Measurements from ENCODE around the gene BTF3L4. TPM values are rescaled to one million over a fixed set of nuclear protein-coding genes. Genes with fewer than 3 reads are reported as not detected.

The BTF3L4 gene
- total and polyA plus RNA-seq, 2 donors (not counting 1 experiment from before 2014, with no cell fraction given): 55.5 to 73.3 TPM

- Histone ChIP-seq H3K27ac (ENCODE audit: insufficient read depth, low read length) (no peak overlapping the region), H3K27me3 (ENCODE audit: control insufficient read depth, insufficient read depth, low read length) (no peaks in the 10 kb centered on the region), H2AFZ (ENCODE audit: low read length) (no peak overlapping the region), H4K20me1 (ENCODE audit: control insufficient read depth, extremely low read depth, insufficient read depth, low read length) (no peaks in the 10 kb centered on the region), H3K36me3 (ENCODE audit: control insufficient read depth, insufficient read depth, low read length) (no peaks in the 10 kb centered on the region), H3K9ac (ENCODE audit: insufficient read depth, low read length) (no peak overlapping the region), H3K4me1 (ENCODE audit: control insufficient read depth, extremely low read depth, insufficient read depth, low read length) (no peaks in the 10 kb centered on the region), H3K79me2 (ENCODE audit: control insufficient read depth, insufficient read depth, low read length) (no peaks in the 10 kb centered on the region), H3K4me3 (replicated peaks in 1 of 4; ENCODE audit: control extremely low read depth in 1 of 4, insufficient read depth in 1 of 4, low read depth in 3 of 4, low read length in 4 of 4) (no peak overlapping the region), H3K4me2 (ENCODE audit: extremely low read depth, insufficient read depth, low read length) (no peak overlapping the region), H3K9me3 (ENCODE audit: control insufficient read depth, insufficient read depth, low read depth, low read length) (no peaks in the 10 kb centered on the region)
- TF ChIP-seq EZH2 (IDR thresholded peaks at IDR 0.05; ENCODE audit: low read length, missing control alignments): no peak
- TF ChIP-seq, protein P1, sequence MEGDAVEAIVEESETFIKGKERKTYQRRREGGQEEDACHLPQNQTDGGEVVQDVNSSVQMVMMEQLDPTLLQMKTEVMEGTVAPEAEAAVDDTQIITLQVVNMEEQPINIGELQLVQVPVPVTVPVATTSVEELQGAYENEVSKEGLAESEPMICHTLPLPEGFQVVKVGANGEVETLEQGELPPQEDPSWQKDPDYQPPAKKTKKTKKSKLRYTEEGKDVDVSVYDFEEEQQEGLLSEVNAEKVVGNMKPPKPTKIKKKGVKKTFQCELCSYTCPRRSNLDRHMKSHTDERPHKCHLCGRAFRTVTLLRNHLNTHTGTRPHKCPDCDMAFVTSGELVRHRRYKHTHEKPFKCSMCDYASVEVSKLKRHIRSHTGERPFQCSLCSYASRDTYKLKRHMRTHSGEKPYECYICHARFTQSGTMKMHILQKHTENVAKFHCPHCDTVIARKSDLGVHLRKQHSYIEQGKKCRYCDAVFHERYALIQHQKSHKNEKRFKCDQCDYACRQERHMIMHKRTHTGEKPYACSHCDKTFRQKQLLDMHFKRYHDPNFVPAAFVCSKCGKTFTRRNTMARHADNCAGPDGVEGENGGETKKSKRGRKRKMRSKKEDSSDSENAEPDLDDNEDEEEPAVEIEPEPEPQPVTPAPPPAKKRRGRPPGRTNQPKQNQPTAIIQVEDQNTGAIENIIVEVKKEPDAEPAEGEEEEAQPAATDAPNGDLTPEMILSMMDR (conservative IDR thresholded peaks at IDR 0.05 in 1 of 2, IDR thresholded peaks at IDR 0.05 in 1 of 2; ENCODE audit: low read depth in 1 of 2, low read length in 2 of 2): no peak
- no peak for DNase-seq (ENCODE audit: low read depth in 2 of 2)
Observed at GRCh38 chr1:52098139-52098871, 42.2 kb downstream of the BTF3L4 start.

DNA sequence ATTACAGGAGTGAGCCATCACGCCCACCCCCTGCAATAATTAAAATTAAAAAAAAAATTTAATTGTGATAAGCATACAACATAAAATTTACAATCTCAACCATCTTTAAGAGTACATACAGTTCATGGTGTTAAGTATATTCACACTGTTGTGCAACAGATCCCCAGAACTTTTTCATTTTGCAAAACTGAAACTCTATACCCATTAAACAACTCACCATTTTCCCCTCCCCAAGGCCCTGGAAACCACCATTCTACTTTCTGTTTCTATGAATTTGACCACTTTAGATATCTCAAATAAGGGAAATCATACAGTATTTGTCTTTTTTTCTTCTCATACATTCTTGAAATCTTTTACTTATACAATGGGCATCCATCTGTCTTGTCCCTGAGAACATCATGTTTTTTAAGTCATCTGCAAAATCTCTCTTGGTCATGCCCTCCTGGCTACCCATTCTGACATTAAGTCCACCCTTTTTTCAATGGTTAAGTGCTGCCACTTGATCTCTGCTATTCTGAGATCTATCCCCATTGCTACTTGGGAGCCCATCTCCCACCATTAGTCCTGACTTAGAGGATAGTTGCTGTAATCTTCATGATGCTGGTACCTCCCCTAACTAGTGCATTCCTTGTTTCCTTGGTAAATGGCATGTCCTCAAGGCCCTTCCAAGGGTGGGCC is 46.4 kb downstream of the BTF3L4 start:
- Histone ChIP-seq H3K79me2 (ENCODE audit: control insufficient read depth, insufficient read depth, low read length) (no peaks in the 10 kb centered on the region), H2AFZ (ENCODE audit: low read length) (no peak overlapping the region), H3K4me1 (ENCODE audit: control insufficient read depth, extremely low read depth, insufficient read depth, low read length) (no peaks in the 10 kb centered on the region), H3K36me3 (ENCODE audit: control insufficient read depth, insufficient read depth, low read length) (no peaks in the 10 kb centered on the region), H3K4me2 (ENCODE audit: extremely low read depth, insufficient read depth, low read length) (no peak overlapping the region), H3K27ac (ENCODE audit: insufficient read depth, low read length) (no peak overlapping the region), H3K27me3 (ENCODE audit: control insufficient read depth, insufficient read depth, low read length) (no peaks in the 10 kb centered on the region), H4K20me1 (ENCODE audit: control insufficient read depth, extremely low read depth, insufficient read depth, low read length) (no peaks in the 10 kb centered on the region), H3K9me3 (ENCODE audit: control insufficient read depth, insufficient read depth, low read depth, low read length) (no peaks in the 10 kb centered on the region), H3K9ac (ENCODE audit: insufficient read depth, low read length) (no peak overlapping the region), H3K4me3 (replicated peaks in 1 of 4; ENCODE audit: control extremely low read depth in 1 of 4, insufficient read depth in 1 of 4, low read depth in 3 of 4, low read length in 4 of 4) (no peak overlapping the region)
- peak in 1 of 2 donors; percentile 9 for DNase-seq (ENCODE audit: low read depth in 2 of 2)
- no peak for TF ChIP-seq EZH2 (IDR thresholded peaks at IDR 0.05; ENCODE audit: low read length, missing control alignments)
- TF ChIP-seq, protein P1 (conservative IDR thresholded peaks at IDR 0.05 in 1 of 2, IDR thresholded peaks at IDR 0.05 in 1 of 2; ENCODE audit: low read depth in 1 of 2, low read length in 2 of 2): no peak

- H4K20me1 ChIP-seq (ENCODE audit: control insufficient read depth, extremely low read depth, insufficient read depth, low read length): no peaks in the 10 kb centered on the region
- H3K4me3 ChIP-seq (replicated peaks in 1 of 4; ENCODE audit: control extremely low read depth in 1 of 4, insufficient read depth in 1 of 4, low read depth in 3 of 4, low read length in 4 of 4): no peak overlapping the region
- no peak overlapping the region for H2AFZ ChIP-seq (ENCODE audit: low read length)
- TF ChIP-seq EZH2 (IDR thresholded peaks at IDR 0.05; ENCODE audit: low read length, missing control alignments): no peak
- TF ChIP-seq, protein P1 (conservative IDR thresholded peaks at IDR 0.05 in 1 of 2, IDR thresholded peaks at IDR 0.05 in 1 of 2; ENCODE audit: low read depth in 1 of 2, low read length in 2 of 2): no peak
- no peaks in the 10 kb centered on the region for H3K79me2 ChIP-seq (ENCODE audit: control insufficient read depth, insufficient read depth, low read length)
- H3K9ac ChIP-seq (ENCODE audit: insufficient read depth, low read length): no peak overlapping the region
- DNase-seq (ENCODE audit: low read depth in 2 of 2): no peak
- no peak overlapping the region for H3K27ac ChIP-seq (ENCODE audit: insufficient read depth, low read length)
- H3K36me3 ChIP-seq (ENCODE audit: control insufficient read depth, insufficient read depth, low read length): no peaks in the 10 kb centered on the region
- no peaks in the 10 kb centered on the region for H3K4me1 ChIP-seq (ENCODE audit: control insufficient read depth, extremely low read depth, insufficient read depth, low read length)
- no peaks in the 10 kb centered on the region for H3K27me3 ChIP-seq (ENCODE audit: control insufficient read depth, insufficient read depth, low read length)
- H3K9me3 ChIP-seq (ENCODE audit: control insufficient read depth, insufficient read depth, low read depth, low read length): no peaks in the 10 kb centered on the region
- no peak overlapping the region for H3K4me2 ChIP-seq (ENCODE audit: extremely low read depth, insufficient read depth, low read length)
Observed at GRCh38 chr1:52111492-52111891, 55.4 kb downstream of the BTF3L4 start.
